Type B pancreatic cell (in vitro differentiated cells): ENCODE results near the gene PMP22. TPM values are rescaled to one million over a fixed set of nuclear protein-coding genes. Genes with fewer than 3 reads are reported as not detected.
"Not testable (repeated sequence)": the region's sequence is repeated elsewhere in the genome, so short reads cannot be mapped to it uniquely, and the experiment has no call there.

Source experiments
- DNase-seq: peaks from one replicate; pipeline ENCODE4 v3.0.0; 2021; ENCODE audit warnings: mixed read lengths; ENCODE audit not compliant: unreplicated experiment; ENCODE audit errors: extremely low spot score
- H3K27ac Mint-ChIP-seq: 2 replicates; pipeline ENCODE4 v1.8.0; 2021; ENCODE audit warnings: mild to moderate bottlenecking, mixed read lengths
- H3K27me3 Mint-ChIP-seq: 2 replicates; pipeline ENCODE4 v1.8.0; 2021; ENCODE audit warnings: mixed read lengths
- H3K36me3 Mint-ChIP-seq: 2 replicates; pipeline ENCODE4 v1.8.0; 2021; ENCODE audit warnings: mixed read lengths
- H3K4me1 Mint-ChIP-seq: one replicate; pipeline ENCODE4 v1.8.0; 2021; ENCODE audit warnings: mixed read lengths; ENCODE audit not compliant: unreplicated experiment
- H3K4me3 Mint-ChIP-seq: 2 replicates; pipeline ENCODE4 v1.8.0; 2021; ENCODE audit warnings: mild to moderate bottlenecking, mixed read lengths
- H3K9me3 Mint-ChIP-seq: 2 replicates; pipeline ENCODE4 v1.8.0; 2021; ENCODE audit warnings: mixed read lengths
- CTCF ChIP-seq: fragments of 200-600 bp; sonication (generic); conservative IDR thresholded peaks from 2 replicates; pipeline ENCODE4 v1.5.0; 2021; ENCODE audit warnings: antibody characterized with exemption, mild to moderate bottlenecking
- total RNA-seq: library from RNA; stranded (reverse); gene quantifications from 2 replicates; pipeline ENCODE4 v1.2.1, GENCODE V29; 2021; ENCODE audit warnings: low replicate concordance

The PMP22 gene
- total RNA-seq, 1 donor from 2014 or later: 16.2 TPM

- H3K27me3 Mint-ChIP-seq: no peaks in the 10 kb centered on the region
- no peak for DNase-seq
- H3K36me3 Mint-ChIP-seq: no peaks in the 10 kb centered on the region
- no peak overlapping the region for H3K27ac Mint-ChIP-seq
- no peak for TF ChIP-seq CTCF
- H3K9me3 Mint-ChIP-seq: no peaks in the 10 kb centered on the region
- H3K4me3 Mint-ChIP-seq: no peak overlapping the region
- peaks cover 3% of the 10 kb centered on the region for H3K4me1 Mint-ChIP-seq
Observed at GRCh38 chr17:15233022-15233805, 31.9 kb downstream of the PMP22 start.

GRCh38 chr17:15232517-15232915, 32.6 kb downstream of the PMP22 start:
- Mint-ChIP-seq H3K36me3 (no peaks in the 10 kb centered on the region), H3K4me3 (no peak overlapping the region), H3K9me3 (no peaks in the 10 kb centered on the region), H3K4me1 (peaks cover 3% of the 10 kb centered on the region), H3K27me3 (no peaks in the 10 kb centered on the region), H3K27ac (peak overlapping the region; percentile 6)
- no peak for DNase-seq
- TF ChIP-seq CTCF: no peak

GRCh38 chr17:15231851-15232516, 33.1 kb downstream of the PMP22 start:
- H3K27ac Mint-ChIP-seq: no peak overlapping the region
- no peaks in the 10 kb centered on the region for H3K9me3 Mint-ChIP-seq
- no peaks in the 10 kb centered on the region for H3K27me3 Mint-ChIP-seq
- DNase-seq: no peak
- no peak overlapping the region for H3K4me3 Mint-ChIP-seq
- peaks cover 3% of the 10 kb centered on the region for H3K4me1 Mint-ChIP-seq
- no peaks in the 10 kb centered on the region for H3K36me3 Mint-ChIP-seq
- TF ChIP-seq CTCF: no peak

GRCh38 chr17:15230866-15231265, 34.3 kb downstream of the PMP22 start:
- Mint-ChIP-seq H3K9me3 (no peaks in the 10 kb centered on the region), H3K27me3 (no peaks in the 10 kb centered on the region), H3K36me3 (no peaks in the 10 kb centered on the region), H3K4me3 (no peak overlapping the region), H3K27ac (no peak overlapping the region), H3K4me1 (peaks cover 3% of the 10 kb centered on the region)
- DNase-seq: no peak
- TF ChIP-seq CTCF: no peak

GRCh38 chr17:15221827-15222226, 43.3 kb downstream of the PMP22 start:
- not testable (repeated sequence) for H3K27ac Mint-ChIP-seq, H3K36me3 Mint-ChIP-seq, H3K4me1 Mint-ChIP-seq, DNase-seq, H3K4me3 Mint-ChIP-seq, H3K9me3 Mint-ChIP-seq, H3K27me3 Mint-ChIP-seq

- Mint-ChIP-seq H3K27ac (no peak overlapping the region), H3K4me1 (no peaks in the 10 kb centered on the region), H3K9me3 (no peaks in the 10 kb centered on the region), H3K36me3 (no peaks in the 10 kb centered on the region), H3K4me3 (no peak overlapping the region), H3K27me3 (peaks cover 4% of the 10 kb centered on the region)
- no peak for TF ChIP-seq CTCF
- no peak for DNase-seq
Observed at GRCh38 chr17:15220785-15221184, 44.3 kb downstream of the PMP22 start.
